SK-N-SH treated with all-trans-retinoic acid at 6 μM for 48 hours (cell line): Measurements from ENCODE around the gene BPGM.

Source experiments
- ATAC-seq: fragments of 200-7000 bp; cut with Tn5 transposase; 3 replicates; pipeline ENCODE4 v1.9.1; 2020; ENCODE audit warnings: mild to moderate bottlenecking, moderate library complexity
- ARNTL ChIP-seq: fragments of 450-650 bp; formaldehyde crosslinking; IDR thresholded peaks from 2 replicates; pipeline ENCODE4 v1.5.0; 2020; ENCODE audit warnings: low read depth, mild to moderate bottlenecking, moderate library complexity, borderline replicate concordance
- BACH2 ChIP-seq: fragments of 250-450 bp; sonication (Bioruptor Pico); IDR thresholded peaks from 2 replicates; pipeline ENCODE4 v1.9.0; 2021; ENCODE audit warnings: mild to moderate bottlenecking, borderline replicate concordance
- CSDC2 ChIP-seq: fragments of 250-450 bp; sonication (Bioruptor Pico); IDR thresholded peaks from 2 replicates; pipeline ENCODE4 v1.5.0; 2020; ENCODE audit warnings: mild to moderate bottlenecking, moderate library complexity
- ESRRG ChIP-seq: fragments of 250-450 bp; sonication (Bioruptor Pico); IDR thresholded peaks from 2 replicates; pipeline ENCODE4 v1.6.1; 2021; ENCODE audit warnings: mild to moderate bottlenecking
- GLIS3 ChIP-seq: fragments of 250-450 bp; sonication (Bioruptor Pico); IDR thresholded peaks from 2 replicates; pipeline ENCODE4 v1.5.0; 2020; ENCODE audit warnings: mild to moderate bottlenecking, moderate library complexity
- OSR1 ChIP-seq: fragments of 250-450 bp; sonication (Bioruptor Pico); IDR thresholded peaks from 2 replicates; pipeline ENCODE4 v1.8.0; 2022; ENCODE audit warnings: moderate library complexity, mild to moderate bottlenecking, inconsistent platforms
- PPARA ChIP-seq: fragments of 250-450 bp; sonication (Bioruptor Pico); IDR thresholded peaks from 2 replicates; pipeline ENCODE4 v1.5.0; 2020; ENCODE audit warnings: mild to moderate bottlenecking, borderline replicate concordance
- RARB ChIP-seq: fragments of 250-450 bp; sonication (Bioruptor Pico); IDR thresholded peaks from 2 replicates; pipeline ENCODE4 v1.8.0; 2021; ENCODE audit warnings: mild to moderate bottlenecking, moderate library complexity
- SNAI2 ChIP-seq: fragments of 250-450 bp; sonication (Bioruptor Pico); IDR thresholded peaks from 2 replicates; pipeline ENCODE4 v1.5.0; 2020; ENCODE audit warnings: mild to moderate bottlenecking, moderate library complexity
- TCF4 ChIP-seq: fragments of 250-450 bp; sonication (Bioruptor Pico); IDR thresholded peaks from 2 replicates; pipeline ENCODE4 v1.8.0; 2021; ENCODE audit warnings: mild to moderate bottlenecking, moderate library complexity, borderline replicate concordance
- TOX ChIP-seq: fragments of 250-450 bp; sonication (Bioruptor Pico); IDR thresholded peaks from 2 replicates; pipeline ENCODE4 v1.8.0; 2021; ENCODE audit warnings: mild to moderate bottlenecking, moderate library complexity, borderline replicate concordance
- ZC3H10 ChIP-seq: fragments of 250-450 bp; sonication (Bioruptor Pico); IDR thresholded peaks from 2 replicates; pipeline ENCODE4 v1.5.1; 2021; ENCODE audit warnings: mild to moderate bottlenecking, moderate library complexity
- ZFP3 ChIP-seq: fragments of 250-450 bp; sonication (Bioruptor Pico); IDR thresholded peaks from 2 replicates; pipeline ENCODE4 v1.5.0; 2020; ENCODE audit warnings: mild to moderate bottlenecking, moderate library complexity
- ZFP30 ChIP-seq: fragments of 450-650 bp; formaldehyde crosslinking; IDR thresholded peaks from 2 replicates; pipeline ENCODE4 v1.5.0; 2022; ENCODE audit warnings: mild to moderate bottlenecking, moderate library complexity
- ZNF565 ChIP-seq: fragments of 450-650 bp; formaldehyde crosslinking; conservative IDR thresholded peaks from 2 replicates; pipeline ENCODE4 v1.5.0; 2020; ENCODE audit warnings: low read depth, mild to moderate bottlenecking, moderate library complexity
- ZNF70 ChIP-seq: fragments of 450-650 bp; formaldehyde crosslinking; IDR thresholded peaks from 2 replicates; pipeline ENCODE4 v1.5.0; 2020; ENCODE audit warnings: mild to moderate bottlenecking, moderate library complexity
- ZNF8 ChIP-seq: fragments of 450-650 bp; formaldehyde crosslinking; IDR thresholded peaks from 2 replicates; pipeline ENCODE4 v1.5.0; 2020; ENCODE audit warnings: mild to moderate bottlenecking, moderate library complexity
- TF ChIP-seq, protein P1 (sequence below): fragments of 250-450 bp; sonication (Bioruptor Pico); IDR thresholded peaks from 2 replicates; pipeline ENCODE4 v1.5.0; 2020; ENCODE audit warnings: mild to moderate bottlenecking, moderate library complexity
- TF ChIP-seq, protein P2 (sequence below): fragments of 250-450 bp; sonication (Bioruptor Pico); IDR thresholded peaks from 2 replicates; pipeline ENCODE4 v1.8.0; 2020; ENCODE audit warnings: mild to moderate bottlenecking, moderate library complexity, borderline replicate concordance
- TF ChIP-seq, protein P3 (sequence below): fragments of 250-450 bp; sonication (Bioruptor Pico); IDR thresholded peaks from 2 replicates; pipeline ENCODE4 v1.5.1; 2021; ENCODE audit warnings: mild to moderate bottlenecking, moderate library complexity
- TF ChIP-seq, protein P4 (sequence below): fragments of 250-450 bp; sonication (Bioruptor Pico); IDR thresholded peaks from 2 replicates; pipeline ENCODE4 v1.8.0; 2021; ENCODE audit warnings: low read depth, mild to moderate bottlenecking, moderate library complexity, borderline replicate concordance
- TF ChIP-seq, protein P5 (sequence below): fragments of 250-450 bp; sonication (Bioruptor Pico); IDR thresholded peaks from 2 replicates; pipeline ENCODE4 v1.5.1; 2020; ENCODE audit warnings: low read depth, mild to moderate bottlenecking, moderate library complexity

BPGM gene

DNA sequence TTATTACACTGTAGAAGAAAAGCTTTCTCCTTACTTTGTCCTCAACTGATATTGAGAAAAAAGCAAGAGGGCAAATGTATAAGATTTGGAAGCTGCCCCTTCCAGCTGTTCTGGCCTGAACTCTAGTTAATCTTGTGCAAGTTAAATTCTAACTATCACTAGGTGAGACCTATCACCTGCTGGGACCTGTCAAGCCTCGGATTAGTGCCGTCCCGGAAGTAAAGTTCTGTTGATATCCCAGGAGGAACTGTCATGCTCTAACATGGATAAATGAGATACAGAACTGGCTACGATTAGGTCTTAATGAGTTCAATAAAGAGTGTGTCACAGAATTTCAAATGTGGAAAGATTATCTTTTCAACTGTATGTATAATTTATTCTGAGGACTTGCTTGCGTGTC, 1.2 kb upstream of the BPGM start:
- ATAC-seq, result no peak
- TF ChIP-seq TOX, result no peak
- TF ChIP-seq, protein P1, sequence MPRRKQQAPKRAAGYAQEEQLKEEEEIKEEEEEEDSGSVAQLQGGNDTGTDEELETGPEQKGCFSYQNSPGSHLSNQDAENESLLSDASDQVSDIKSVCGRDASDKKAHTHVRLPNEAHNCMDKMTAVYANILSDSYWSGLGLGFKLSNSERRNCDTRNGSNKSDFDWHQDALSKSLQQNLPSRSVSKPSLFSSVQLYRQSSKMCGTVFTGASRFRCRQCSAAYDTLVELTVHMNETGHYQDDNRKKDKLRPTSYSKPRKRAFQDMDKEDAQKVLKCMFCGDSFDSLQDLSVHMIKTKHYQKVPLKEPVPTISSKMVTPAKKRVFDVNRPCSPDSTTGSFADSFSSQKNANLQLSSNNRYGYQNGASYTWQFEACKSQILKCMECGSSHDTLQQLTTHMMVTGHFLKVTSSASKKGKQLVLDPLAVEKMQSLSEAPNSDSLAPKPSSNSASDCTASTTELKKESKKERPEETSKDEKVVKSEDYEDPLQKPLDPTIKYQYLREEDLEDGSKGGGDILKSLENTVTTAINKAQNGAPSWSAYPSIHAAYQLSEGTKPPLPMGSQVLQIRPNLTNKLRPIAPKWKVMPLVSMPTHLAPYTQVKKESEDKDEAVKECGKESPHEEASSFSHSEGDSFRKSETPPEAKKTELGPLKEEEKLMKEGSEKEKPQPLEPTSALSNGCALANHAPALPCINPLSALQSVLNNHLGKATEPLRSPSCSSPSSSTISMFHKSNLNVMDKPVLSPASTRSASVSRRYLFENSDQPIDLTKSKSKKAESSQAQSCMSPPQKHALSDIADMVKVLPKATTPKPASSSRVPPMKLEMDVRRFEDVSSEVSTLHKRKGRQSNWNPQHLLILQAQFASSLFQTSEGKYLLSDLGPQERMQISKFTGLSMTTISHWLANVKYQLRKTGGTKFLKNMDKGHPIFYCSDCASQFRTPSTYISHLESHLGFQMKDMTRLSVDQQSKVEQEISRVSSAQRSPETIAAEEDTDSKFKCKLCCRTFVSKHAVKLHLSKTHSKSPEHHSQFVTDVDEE (CRISPR knock-in tag), result no peak
- no peak for TF ChIP-seq ZFP3 (CRISPR knock-in tag)
- no peak for TF ChIP-seq PPARA (CRISPR knock-in tag)
- no peak for TF ChIP-seq ZNF565 (CRISPR knock-in tag)
- no peak for TF ChIP-seq ESRRG (CRISPR knock-in tag)
- no peak for TF ChIP-seq TCF4 (CRISPR knock-in tag)
- TF ChIP-seq SNAI2 (CRISPR knock-in tag), result no peak
- no peak for TF ChIP-seq GLIS3 (CRISPR knock-in tag)
- no peak for TF ChIP-seq OSR1 (CRISPR knock-in tag)
- TF ChIP-seq ZNF8, result no peak
- no peak for TF ChIP-seq BACH2 (CRISPR knock-in tag)
- TF ChIP-seq, protein P2, sequence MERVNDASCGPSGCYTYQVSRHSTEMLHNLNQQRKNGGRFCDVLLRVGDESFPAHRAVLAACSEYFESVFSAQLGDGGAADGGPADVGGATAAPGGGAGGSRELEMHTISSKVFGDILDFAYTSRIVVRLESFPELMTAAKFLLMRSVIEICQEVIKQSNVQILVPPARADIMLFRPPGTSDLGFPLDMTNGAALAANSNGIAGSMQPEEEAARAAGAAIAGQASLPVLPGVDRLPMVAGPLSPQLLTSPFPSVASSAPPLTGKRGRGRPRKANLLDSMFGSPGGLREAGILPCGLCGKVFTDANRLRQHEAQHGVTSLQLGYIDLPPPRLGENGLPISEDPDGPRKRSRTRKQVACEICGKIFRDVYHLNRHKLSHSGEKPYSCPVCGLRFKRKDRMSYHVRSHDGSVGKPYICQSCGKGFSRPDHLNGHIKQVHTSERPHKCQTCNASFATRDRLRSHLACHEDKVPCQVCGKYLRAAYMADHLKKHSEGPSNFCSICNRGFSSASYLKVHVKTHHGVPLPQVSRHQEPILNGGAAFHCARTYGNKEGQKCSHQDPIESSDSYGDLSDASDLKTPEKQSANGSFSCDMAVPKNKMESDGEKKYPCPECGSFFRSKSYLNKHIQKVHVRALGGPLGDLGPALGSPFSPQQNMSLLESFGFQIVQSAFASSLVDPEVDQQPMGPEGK (CRISPR knock-in tag), result no peak
- no peak for TF ChIP-seq ZNF70 (CRISPR knock-in tag)
- TF ChIP-seq, protein P3, sequence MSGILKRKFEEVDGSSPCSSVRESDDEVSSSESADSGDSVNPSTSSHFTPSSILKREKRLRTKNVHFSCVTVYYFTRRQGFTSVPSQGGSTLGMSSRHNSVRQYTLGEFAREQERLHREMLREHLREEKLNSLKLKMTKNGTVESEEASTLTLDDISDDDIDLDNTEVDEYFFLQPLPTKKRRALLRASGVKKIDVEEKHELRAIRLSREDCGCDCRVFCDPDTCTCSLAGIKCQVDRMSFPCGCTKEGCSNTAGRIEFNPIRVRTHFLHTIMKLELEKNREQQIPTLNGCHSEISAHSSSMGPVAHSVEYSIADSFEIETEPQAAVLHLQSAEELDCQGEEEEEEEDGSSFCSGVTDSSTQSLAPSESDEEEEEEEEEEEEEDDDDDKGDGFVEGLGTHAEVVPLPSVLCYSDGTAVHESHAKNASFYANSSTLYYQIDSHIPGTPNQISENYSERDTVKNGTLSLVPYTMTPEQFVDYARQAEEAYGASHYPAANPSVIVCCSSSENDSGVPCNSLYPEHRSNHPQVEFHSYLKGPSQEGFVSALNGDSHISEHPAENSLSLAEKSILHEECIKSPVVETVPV (CRISPR knock-in tag), result no peak
- no peak for TF ChIP-seq ARNTL (CRISPR knock-in tag)
- TF ChIP-seq, protein P4, sequence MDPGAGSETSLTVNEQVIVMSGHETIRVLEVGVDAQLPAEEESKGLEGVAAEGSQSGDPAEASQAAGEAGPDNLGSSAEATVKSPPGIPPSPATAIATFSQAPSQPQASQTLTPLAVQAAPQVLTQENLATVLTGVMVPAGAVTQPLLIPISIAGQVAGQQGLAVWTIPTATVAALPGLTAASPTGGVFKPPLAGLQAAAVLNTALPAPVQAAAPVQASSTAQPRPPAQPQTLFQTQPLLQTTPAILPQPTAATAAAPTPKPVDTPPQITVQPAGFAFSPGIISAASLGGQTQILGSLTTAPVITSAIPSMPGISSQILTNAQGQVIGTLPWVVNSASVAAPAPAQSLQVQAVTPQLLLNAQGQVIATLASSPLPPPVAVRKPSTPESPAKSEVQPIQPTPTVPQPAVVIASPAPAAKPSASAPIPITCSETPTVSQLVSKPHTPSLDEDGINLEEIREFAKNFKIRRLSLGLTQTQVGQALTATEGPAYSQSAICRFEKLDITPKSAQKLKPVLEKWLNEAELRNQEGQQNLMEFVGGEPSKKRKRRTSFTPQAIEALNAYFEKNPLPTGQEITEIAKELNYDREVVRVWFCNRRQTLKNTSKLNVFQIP, result no peak
- no peak for TF ChIP-seq RARB (CRISPR knock-in tag)
- TF ChIP-seq CSDC2, result no peak
- TF ChIP-seq ZFP30 (CRISPR knock-in tag), result no peak

DNA sequence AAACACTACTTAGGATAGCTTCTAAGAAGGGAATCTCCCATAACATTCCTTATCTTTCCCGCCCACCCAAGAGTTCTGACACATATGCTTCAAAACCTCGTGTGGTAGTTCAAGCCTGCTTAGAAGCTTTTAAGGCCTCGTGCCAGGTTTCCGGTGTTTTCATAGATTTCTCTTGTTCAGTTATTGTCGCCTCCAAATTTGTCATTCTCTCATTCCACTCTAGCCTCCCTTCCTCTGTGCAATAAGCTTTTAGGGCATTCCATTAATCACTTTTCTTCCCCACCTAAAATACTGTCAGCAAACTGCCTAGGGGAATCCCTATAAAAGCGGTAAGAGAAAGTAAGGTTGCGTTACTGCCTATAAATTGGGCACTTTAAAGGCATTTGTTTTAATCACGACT, 718 bp upstream of the BPGM start:
- no peak for ATAC-seq
- TF ChIP-seq GLIS3 (CRISPR knock-in tag), result no peak
- TF ChIP-seq ESRRG (CRISPR knock-in tag), result no peak
- no peak for TF ChIP-seq TOX
- TF ChIP-seq ZNF565 (CRISPR knock-in tag), result no peak
- TF ChIP-seq, protein P4, result no peak
- TF ChIP-seq, protein P5, sequence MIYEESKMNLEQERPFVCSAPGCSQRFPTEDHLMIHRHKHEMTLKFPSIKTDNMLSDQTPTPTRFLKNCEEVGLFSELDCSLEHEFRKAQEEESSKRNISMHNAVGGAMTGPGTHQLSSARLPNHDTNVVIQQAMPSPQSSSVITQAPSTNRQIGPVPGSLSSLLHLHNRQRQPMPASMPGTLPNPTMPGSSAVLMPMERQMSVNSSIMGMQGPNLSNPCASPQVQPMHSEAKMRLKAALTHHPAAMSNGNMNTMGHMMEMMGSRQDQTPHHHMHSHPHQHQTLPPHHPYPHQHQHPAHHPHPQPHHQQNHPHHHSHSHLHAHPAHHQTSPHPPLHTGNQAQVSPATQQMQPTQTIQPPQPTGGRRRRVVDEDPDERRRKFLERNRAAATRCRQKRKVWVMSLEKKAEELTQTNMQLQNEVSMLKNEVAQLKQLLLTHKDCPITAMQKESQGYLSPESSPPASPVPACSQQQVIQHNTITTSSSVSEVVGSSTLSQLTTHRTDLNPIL (CRISPR knock-in tag), result no peak
- TF ChIP-seq RARB (CRISPR knock-in tag), result no peak
- no peak for TF ChIP-seq ARNTL (CRISPR knock-in tag)
- TF ChIP-seq ZFP3 (CRISPR knock-in tag), result no peak
- TF ChIP-seq BACH2 (CRISPR knock-in tag), result no peak
- TF ChIP-seq ZC3H10 (CRISPR knock-in tag), result no peak
- TF ChIP-seq, protein P1 (CRISPR knock-in tag), result no peak
- TF ChIP-seq, all 23 proteins: peak for 0
